BJ (cell line): ENCODE data around the gene TAGAP. TPM values are rescaled to one million over a fixed set of nuclear protein-coding genes. Genes with fewer than 3 reads are reported as not detected.
"Not testable (repeated sequence)": the region's sequence is repeated elsewhere in the genome, so short reads cannot be mapped to it uniquely, and the experiment has no call there.

Experiments
- CTCF ChIA-PET: fragments of 350-600 bp; formaldehyde crosslinking; extraction: SDS; loops from one replicate; lab custom pipeline; 2021; ENCODE audit warnings: antibody characterized with exemption, inconsistent platforms; lab: Yijun Ruan, JAX
- POLR2A ChIA-PET: fragments of 300-600 bp; sonication (Branson Sonifier 250); formaldehyde crosslinking; extraction: SDS; loops from one replicate; lab custom pipeline; 2021; ENCODE audit warnings: antibody characterized with exemption; lab: Charles Lee
- DNase-seq: peaks from one replicate; pipeline ENCODE4 v3.0.0-alpha.2; 2011; ENCODE audit warnings: low read depth
- H3K27me3 ChIP-seq: 2 replicates; pipeline ENCODE4 v1.6.0; 2011; ENCODE audit warnings: low read length; ENCODE audit not compliant: control insufficient read depth, insufficient read depth
- H3K36me3 ChIP-seq: 2 replicates; pipeline ENCODE4 v1.5.1; 2011; ENCODE audit warnings: low read length; ENCODE audit not compliant: control insufficient read depth, insufficient read depth
- H3K4me3 ChIP-seq: 2 replicates; pipeline ENCODE4 v1.5.1; 2011; ENCODE audit warnings: low read depth, mild to moderate bottlenecking, control low read depth, low read length
- CTCF ChIP-seq: IDR thresholded peaks from 2 replicates; pipeline ENCODE4 v1.5.1; 2011; ENCODE audit warnings: low read depth, mild to moderate bottlenecking, control low read depth, inconsistent platforms, low read length, moderate library complexity; ENCODE audit not compliant: insufficient read depth
- polyA plus RNA-seq: library from polyadenylated mRNA; depleted of rRNA; stranded (reverse); fragments of >200 nt; gene quantifications from 2 replicates; pipeline ENCODE4 v1.2.3, GENCODE V29; 2011

Gene TAGAP
- polyA plus RNA-seq, 1 experiment, result not detected

GRCh38 chr6:158996856-158997255 lies 47.9 kb downstream of the TAGAP start:
- Histone ChIP-seq H3K36me3 (no peaks in the 10 kb centered on the region), H3K4me3 (no peak overlapping the region), H3K27me3 (no peaks in the 10 kb centered on the region)
- CTCF ChIA-PET, result interaction anchor here (0.6 kb wide), 1 partner anchor 973 kb away, joined by 4 read pairs; no protein-coding TSS in a partner anchor
- POLR2A ChIA-PET, result no interaction called here
- no peak for DNase-seq
- TF ChIP-seq CTCF, result no peak

GRCh38 chr6:158993639-158994038 lies 51.2 kb downstream of the TAGAP start:
- no peak for DNase-seq
- ChIA-PET POLR2A (no interaction called here), CTCF (no interaction called here)
- TF ChIP-seq CTCF, result no peak
- Histone ChIP-seq H3K4me3 (no peak overlapping the region), H3K27me3 (no peaks in the 10 kb centered on the region), H3K36me3 (peaks cover 2% of the 10 kb centered on the region; the same call in 1 of the 2 replicates)

- Histone ChIP-seq H3K4me3 (no peak overlapping the region), H3K36me3 (peaks cover 2% of the 10 kb centered on the region; the same call in 1 of the 2 replicates), H3K27me3 (no peaks in the 10 kb centered on the region)
- ChIA-PET CTCF (interaction anchor here (0.6 to 1.8 kb wide), 2 partner anchors 12 to 27 kb away, joined by 3 to 4 read pairs; no protein-coding TSS in a partner anchor), POLR2A (no interaction called here)
- no peak for DNase-seq
- TF ChIP-seq CTCF, result no peak
These were observed 53.6 kb downstream of the TAGAP start for GRCh38 chr6:158991017-158991723.

- DNase-seq, H3K4me3 ChIP-seq, H3K36me3 ChIP-seq, POLR2A ChIA-PET, H3K27me3 ChIP-seq: not testable (repeated sequence)
- CTCF ChIA-PET, result interaction anchor here (0.7 kb wide), 1 partner anchor 19 kb away, joined by 4 read pairs; no protein-coding TSS in a partner anchor
These were observed 55.1 kb downstream of the TAGAP start for GRCh38 chr6:158989711-158990110.

- Histone ChIP-seq H3K27me3 (no peaks in the 10 kb centered on the region), H3K36me3 (peaks cover 2% of the 10 kb centered on the region; the same call in 1 of the 2 replicates), H3K4me3 (no peak overlapping the region)
- ChIA-PET CTCF (interaction anchor here (0.8 to 1.2 kb wide), 4 partner anchors 9 to 146 kb away, joined by 3 read pairs; partner anchors contain the start of gene RSPH3), POLR2A (no interaction called here)
- no peak for TF ChIP-seq CTCF
- no peak for DNase-seq
These were observed 56.3 kb downstream of the TAGAP start for GRCh38 chr6:158988477-158988876.
